Dendritic cell treated with granulocyte-macrophage colony-stimulating factor and Interleukin-4, amounts not matched to agents 40 ng/mL and 50 ng/mL, for 4 days (primary cell): ENCODE measurements around the gene CYTH4.
"Not testable (repeated sequence)": the region's sequence is repeated elsewhere in the genome, so short reads cannot be mapped to it uniquely, and the experiment has no call there.

ENCODE experiments used
- H3K27ac Mint-ChIP-seq: one replicate; pipeline ENCODE4 v1.8.0; 2022; ENCODE audit warnings: mild to moderate bottlenecking, mixed read lengths
- H3K27me3 Mint-ChIP-seq: one replicate; pipeline ENCODE4 v1.8.0; 2022; ENCODE audit warnings: mild to moderate bottlenecking, mixed read lengths
- H3K36me3 Mint-ChIP-seq: one replicate; pipeline ENCODE4 v1.8.0; 2022; ENCODE audit warnings: low read depth, mixed read lengths
- H3K4me1 Mint-ChIP-seq: one replicate; pipeline ENCODE4 v1.8.0; 2022; ENCODE audit warnings: low read depth, mixed read lengths
- H3K4me3 Mint-ChIP-seq: one replicate; pipeline ENCODE4 v1.8.0; 2022; ENCODE audit warnings: mild to moderate bottlenecking, moderate library complexity, mixed read lengths
- H3K9me3 Mint-ChIP-seq: one replicate; pipeline ENCODE4 v1.8.0; 2022; ENCODE audit warnings: mixed read lengths
- intact Hi-C: fragments of 100-400 bp; cut with micrococcal nuclease; formaldehyde crosslinking; loops from one replicate; pipeline ENCODE4 v1.15.0; 2022

The CYTH4 gene, protein sequence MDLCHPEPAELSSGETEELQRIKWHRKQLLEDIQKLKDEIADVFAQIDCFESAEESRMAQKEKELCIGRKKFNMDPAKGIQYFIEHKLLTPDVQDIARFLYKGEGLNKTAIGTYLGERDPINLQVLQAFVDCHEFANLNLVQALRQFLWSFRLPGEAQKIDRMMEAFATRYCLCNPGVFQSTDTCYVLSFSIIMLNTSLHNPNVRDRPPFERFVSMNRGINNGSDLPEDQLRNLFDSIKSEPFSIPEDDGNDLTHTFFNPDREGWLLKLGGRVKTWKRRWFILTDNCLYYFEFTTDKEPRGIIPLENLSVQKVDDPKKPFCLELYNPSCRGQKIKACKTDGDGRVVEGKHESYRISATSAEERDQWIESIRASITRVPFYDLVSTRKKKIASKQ

DNA sequence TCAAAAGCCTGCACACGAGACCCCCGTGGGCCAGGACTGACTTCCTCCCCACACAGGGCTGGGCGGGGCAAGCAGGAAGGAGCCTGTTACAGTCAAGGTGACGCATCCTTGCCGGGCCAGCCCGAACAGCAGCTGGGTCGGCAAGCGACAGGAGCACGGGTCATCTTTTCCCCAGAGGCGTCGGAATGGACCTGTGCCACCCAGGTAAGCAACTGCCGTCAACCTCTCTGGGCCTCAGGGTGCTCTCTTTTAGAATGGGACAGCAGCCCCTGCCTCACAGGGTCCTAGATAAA lies at the start of gene CYTH4:
CYTH4 (plus strand) TSS at position 124 of the 293 bp plus-strand sequence; CDS start at position 186, 62 bp downstream.
- intact Hi-C loops = no loop called here
- H3K9me3 Mint-ChIP-seq = no peaks in the 10 kb centered on the region
- H3K27ac Mint-ChIP-seq = peak within 1 kb of the TSS; percentile 93
- H3K36me3 Mint-ChIP-seq = peaks cover 54% of the 10 kb centered on the region
- peak within 1 kb of the TSS; percentile 99 for H3K4me3 Mint-ChIP-seq
- no peaks in the 10 kb centered on the region for H3K27me3 Mint-ChIP-seq
- H3K4me1 Mint-ChIP-seq = peaks cover 87% of the 10 kb centered on the region

DNA sequence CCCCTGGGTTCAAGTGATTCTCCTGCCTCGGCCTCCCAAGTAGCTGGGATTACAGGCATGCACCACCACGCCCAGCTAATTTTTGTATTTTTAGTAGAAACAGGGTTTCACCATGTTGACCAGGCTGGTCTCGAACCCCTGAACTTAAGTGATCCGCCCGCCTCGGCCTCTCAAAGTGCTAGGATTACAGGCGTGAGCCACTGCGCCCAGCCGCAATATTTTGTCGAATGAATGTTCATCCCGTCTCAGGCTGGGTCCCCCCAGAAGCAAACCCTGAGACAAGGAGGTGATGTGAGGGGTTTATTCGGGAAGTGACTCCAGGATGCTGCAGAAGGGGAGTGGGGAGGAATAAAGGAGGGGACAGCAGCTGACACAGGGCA lies 48.9 kb upstream of the CYTH4 start:
- intact Hi-C loops, H3K9me3 Mint-ChIP-seq: not testable (repeated sequence)

DNA sequence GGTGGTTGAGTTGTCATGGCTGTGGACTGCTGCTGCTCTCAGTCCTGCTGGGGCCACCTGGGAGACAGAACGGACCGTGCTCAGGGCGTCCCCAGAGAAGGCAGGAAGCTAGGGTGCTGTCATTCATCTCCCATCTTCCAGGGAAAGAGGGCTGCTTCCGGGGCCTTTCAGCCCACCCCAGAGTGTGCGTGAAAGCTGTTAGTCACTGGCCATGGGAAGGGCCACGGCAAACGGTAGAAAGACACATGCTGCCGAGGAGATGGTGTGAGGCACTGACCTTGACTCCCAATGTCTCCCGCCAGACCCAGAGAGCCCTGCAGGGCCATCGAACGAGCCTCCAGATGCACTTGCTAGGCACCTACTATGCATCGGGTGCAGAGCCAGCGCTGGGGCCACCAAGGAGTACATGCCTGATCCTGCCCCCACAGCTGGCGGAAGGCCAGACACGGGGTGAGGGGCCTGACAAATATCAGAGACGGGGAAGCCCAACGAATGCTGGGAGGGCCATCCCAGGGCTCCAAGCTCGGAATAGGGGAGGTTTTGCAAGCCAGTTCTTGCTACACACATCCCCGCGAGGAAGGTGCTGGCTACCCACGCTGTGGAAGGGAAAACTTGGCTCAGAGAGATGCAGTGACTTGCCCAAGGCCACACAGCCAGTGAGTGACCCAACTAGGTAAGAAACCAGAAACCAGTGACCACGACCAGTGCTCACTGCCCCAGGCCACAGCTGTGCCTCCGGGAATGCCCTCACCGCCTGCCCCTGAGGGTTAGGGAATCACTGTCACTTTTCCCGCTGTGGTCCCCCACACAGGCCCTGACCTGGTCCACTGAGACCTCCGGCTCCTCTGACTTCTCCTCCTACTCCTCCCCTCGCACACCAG lies 48.3 kb upstream of the CYTH4 start:
- peaks cover 93% of the 10 kb centered on the region for H3K36me3 Mint-ChIP-seq
- peak overlapping the region; percentile 12 for H3K27ac Mint-ChIP-seq
- no peaks in the 10 kb centered on the region for H3K9me3 Mint-ChIP-seq
- peaks cover 100% of the 10 kb centered on the region for H3K4me1 Mint-ChIP-seq
- H3K4me3 Mint-ChIP-seq = no peak overlapping the region
- intact Hi-C loops = no loop called here
- no peaks in the 10 kb centered on the region for H3K27me3 Mint-ChIP-seq

More for the DNA sequence above, 48.9 kb upstream of the CYTH4 start:
- not testable (repeated sequence) for H3K27ac Mint-ChIP-seq, H3K27me3 Mint-ChIP-seq, H3K4me3 Mint-ChIP-seq
- peaks cover 100% of the 10 kb centered on the region for H3K4me1 Mint-ChIP-seq
- H3K36me3 Mint-ChIP-seq = peaks cover 92% of the 10 kb centered on the region

DNA sequence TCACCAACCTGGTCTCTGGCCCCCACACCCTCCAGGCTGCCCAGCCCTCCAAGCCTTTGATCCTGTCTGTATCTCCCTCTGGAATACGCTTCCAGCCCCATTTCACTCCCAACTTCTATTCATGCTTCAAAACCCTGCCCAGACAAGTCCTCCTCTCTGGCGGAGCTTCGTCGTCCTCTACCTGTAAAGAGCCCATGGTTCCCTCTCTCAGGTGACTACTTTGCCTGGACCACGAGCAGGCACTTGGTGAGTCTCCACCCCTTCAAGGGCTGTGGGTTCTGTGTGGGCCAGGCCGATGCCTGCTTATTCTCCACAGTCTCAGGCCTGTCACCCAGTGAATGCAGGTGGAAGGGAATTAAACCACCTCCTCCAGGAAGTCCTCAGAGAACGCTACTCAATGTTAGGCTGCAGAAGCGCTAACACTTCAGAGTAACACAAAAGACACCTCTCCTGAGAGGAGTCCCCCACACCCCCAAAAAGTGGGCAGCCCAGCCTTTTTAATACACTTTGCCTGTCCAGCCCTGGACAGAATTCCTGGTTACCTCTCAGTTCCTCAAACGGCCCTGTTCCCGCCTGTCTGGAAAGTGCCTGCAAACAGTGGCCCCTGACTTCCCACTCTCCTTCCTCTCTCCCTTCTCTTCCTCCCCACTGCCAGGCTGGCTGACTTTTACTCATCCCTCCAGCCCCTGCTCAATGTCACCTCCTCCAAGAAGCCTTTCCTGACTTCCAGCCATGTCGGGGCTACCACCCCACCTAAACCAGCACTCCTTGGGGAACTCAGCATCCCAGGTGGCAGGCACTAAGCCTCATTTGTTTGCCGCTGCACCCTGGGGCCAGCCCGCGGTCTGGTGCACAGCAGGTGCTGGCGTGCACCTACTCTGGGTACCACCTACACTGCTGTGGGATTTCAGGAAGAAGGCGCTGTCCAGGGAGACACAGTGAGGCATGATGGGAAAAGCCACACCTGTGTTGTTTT lies 47.3 kb upstream of the CYTH4 start:
- intact Hi-C loops = no loop called here
- Mint-ChIP-seq H3K4me1 (peaks cover 100% of the 10 kb centered on the region), H3K27ac (peak overlapping the region; percentile 12), H3K27me3 (no peaks in the 10 kb centered on the region), H3K4me3 (no peak overlapping the region), H3K9me3 (no peaks in the 10 kb centered on the region), H3K36me3 (peaks cover 96% of the 10 kb centered on the region)

DNA sequence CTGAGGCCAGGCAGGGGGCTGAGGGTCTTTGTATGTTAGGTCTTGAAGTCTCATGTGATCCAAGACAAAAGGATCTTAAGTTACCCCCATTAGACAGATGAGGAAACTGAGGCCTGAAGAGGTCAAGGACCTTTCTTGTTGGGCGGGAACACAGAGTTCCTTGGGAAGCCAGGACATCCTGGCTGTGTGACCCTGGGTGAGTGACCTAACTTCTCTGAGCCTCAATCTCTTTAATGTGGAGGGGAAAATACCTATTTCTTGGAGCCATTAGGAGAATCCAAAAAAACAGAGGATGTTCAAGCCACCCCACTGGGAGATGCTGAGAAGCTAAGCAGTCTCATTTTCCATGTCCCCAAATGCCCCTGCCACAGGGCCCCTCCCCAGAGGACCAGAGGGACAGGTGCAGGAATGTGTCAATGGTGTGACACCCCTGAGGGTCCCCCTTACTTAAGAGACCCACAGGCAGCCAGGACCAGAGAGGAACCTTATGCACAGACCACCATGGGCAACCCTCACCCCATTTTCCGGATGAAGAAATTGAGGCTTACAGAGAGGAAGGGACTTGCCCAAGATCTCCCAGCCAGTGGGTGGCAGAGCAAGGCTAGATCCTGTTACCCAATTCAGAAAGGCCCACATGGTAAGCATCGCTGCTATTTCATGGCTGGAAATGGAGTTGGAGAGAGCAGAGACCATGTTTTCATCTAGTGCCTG lies 46.3 kb upstream of the CYTH4 start:
- intact Hi-C loops = no loop called here
- Mint-ChIP-seq H3K27me3 (no peaks in the 10 kb centered on the region), H3K4me1 (peaks cover 100% of the 10 kb centered on the region), H3K4me3 (peak overlapping the region; percentile 21), H3K27ac (peak overlapping the region; percentile 57), H3K9me3 (no peaks in the 10 kb centered on the region), H3K36me3 (peaks cover 100% of the 10 kb centered on the region)

DNA sequence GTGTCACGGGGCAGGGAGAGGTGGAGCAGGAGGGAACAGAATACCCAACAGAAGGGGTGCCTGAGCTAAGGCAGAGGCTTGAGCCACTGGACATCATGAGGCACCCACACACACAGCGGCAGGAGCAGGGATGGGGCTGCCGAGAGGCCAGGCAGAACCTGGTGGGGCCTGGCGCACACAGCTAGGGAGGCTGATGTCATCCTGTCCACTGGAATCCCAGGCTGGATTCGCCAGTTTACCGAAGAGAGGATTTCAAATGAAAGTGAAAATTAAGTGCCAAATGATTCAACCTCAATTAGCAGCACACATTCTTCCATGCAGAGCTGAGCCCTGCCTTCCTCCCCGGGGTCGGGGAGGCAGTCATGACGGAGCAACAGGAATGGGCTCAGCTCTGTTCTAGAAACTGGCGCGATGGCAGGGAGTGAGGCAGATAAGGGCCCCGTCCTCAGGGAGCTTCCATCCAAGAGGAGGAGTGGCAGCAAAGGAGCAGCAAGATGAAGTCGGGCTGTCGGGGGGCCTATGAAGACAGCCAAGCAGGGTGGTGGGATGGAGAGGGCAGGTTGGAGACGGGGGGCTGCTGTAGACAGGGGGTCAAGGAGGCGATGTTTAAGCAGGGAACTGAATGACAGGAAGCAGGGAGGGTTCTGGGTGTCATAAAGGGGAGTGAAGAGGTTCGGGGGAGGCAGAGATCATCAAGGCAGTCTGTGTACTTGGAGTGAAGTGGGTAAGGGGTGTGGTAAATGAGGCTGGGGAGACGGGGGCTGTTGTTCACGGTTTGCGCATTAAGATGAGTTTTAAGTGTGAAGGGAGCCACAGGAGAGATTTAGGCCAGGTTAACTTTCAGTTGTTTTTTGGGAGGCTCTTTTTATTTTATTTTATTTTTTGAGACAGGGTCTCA lies 44.7 kb upstream of the CYTH4 start:
- Mint-ChIP-seq H3K4me3 (no peak overlapping the region), H3K36me3 (peaks cover 91% of the 10 kb centered on the region), H3K4me1 (peaks cover 100% of the 10 kb centered on the region), H3K27me3 (no peaks in the 10 kb centered on the region), H3K27ac (peak overlapping the region; percentile 57), H3K9me3 (no peaks in the 10 kb centered on the region)
- intact Hi-C loops = no loop called here

DNA sequence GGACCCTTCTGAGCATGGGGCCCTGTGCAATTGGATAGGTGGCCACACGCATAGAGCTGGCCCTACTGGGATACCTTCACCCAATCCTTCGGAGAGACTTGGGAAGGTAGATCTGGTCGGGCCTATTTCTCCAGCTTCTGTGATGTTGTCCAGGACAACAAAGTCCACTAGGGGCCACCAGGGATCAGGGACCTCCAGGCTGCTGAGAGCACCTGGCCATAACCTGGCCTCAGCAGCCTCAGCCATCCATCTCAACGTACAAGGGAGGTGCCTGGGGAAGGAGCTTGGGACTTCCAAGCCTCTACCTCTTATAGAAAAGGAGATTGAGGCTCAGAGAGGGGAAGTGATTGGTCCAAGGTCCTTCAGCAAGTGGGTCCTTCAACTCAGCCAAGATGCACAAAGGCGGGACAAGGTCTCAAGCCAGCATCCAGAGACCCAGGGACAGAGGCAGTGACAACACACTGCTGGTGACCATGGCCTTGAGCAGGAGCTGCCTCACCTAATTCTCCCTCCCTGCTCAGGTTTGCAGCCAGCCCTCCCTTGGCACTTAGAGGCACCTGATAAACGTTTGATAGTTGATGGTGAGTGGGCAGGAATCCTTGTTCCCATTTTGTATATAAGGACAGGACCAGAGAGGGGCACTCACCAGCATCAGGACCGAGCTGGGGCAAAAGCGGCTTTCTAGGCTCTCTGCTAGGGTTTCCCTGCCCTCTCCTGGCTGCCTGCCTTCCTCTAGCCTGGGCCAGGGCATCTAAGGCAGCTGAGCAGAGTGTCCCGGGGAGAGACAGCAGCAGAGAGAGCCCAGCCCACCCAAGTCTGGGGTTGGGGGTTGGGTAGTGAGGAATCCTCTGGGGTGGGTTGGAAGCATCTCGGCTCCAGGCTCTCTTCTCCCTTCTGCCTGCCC lies 42.7 kb upstream of the CYTH4 start:
- Mint-ChIP-seq H3K27me3 (no peaks in the 10 kb centered on the region), H3K36me3 (peaks cover 79% of the 10 kb centered on the region), H3K4me1 (peaks cover 100% of the 10 kb centered on the region), H3K9me3 (no peaks in the 10 kb centered on the region), H3K4me3 (peak overlapping the region; percentile 0), H3K27ac (peak overlapping the region; percentile 57)
- intact Hi-C loops = no loop called here

DNA sequence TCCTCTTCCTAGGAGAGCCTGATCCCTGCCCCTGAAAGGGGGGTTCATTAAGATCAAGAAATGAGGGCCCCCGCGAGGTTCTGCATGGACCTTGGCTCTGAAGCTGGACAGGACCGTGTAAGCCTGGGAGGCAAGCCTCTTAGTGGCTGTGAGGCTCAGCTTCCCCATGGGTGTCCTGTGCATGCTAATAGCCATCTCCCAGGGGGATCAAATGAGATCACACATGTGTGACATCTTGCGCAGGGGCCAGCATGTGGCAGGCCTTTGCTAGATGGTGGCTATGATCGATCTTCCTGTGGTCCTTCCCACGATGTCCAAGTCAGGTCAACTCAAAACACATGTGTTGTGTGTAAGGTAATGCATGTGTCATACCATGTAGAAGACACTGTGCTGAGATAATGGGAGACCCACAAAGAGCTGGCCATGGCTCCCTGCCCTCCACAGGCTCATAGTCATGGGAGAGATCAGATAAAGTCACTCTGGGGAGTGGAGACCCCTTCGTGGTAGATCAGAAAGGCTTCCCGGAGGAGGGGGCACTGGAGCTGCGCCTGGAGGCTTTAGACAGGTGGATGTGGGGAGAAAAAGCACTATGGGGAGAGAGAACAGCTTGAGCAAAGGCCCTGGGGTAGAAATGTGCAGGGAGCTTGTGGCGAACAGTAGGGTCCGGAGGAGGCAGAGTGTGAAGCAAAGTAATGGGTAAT lies 41.9 kb upstream of the CYTH4 start:
- Mint-ChIP-seq H3K4me1 (peaks cover 100% of the 10 kb centered on the region), H3K9me3 (no peaks in the 10 kb centered on the region), H3K36me3 (peaks cover 71% of the 10 kb centered on the region), H3K27ac (no peak overlapping the region), H3K4me3 (no peak overlapping the region), H3K27me3 (no peaks in the 10 kb centered on the region)
- intact Hi-C loops = no loop called here

DNA sequence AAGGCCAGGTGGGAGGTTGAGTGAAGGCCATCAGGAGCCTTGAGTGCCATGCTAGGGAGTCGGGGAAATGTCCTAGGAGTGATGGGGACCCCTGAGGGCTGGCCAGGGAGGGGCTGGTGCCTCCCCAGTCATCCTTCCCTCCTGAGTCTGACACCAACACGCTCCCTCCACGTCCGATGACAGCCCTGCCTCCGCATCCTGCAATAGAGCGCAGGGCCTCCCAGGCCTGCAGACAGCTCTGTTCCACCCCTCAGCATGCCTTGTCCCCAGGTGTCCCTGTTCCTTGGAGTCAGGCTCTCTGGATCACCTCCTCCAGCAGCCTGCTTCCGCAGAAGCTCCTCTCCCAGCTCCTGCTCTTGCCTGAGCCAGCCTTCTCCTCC lies 41.4 kb upstream of the CYTH4 start:
- peak overlapping the region; percentile 87 for H3K4me3 Mint-ChIP-seq
- H3K4me1 Mint-ChIP-seq = peaks cover 99% of the 10 kb centered on the region
- peaks cover 66% of the 10 kb centered on the region for H3K36me3 Mint-ChIP-seq
- no peaks in the 10 kb centered on the region for H3K27me3 Mint-ChIP-seq
- no peaks in the 10 kb centered on the region for H3K9me3 Mint-ChIP-seq
- intact Hi-C loops = no loop called here
- peak overlapping the region; percentile 75 for H3K27ac Mint-ChIP-seq

DNA sequence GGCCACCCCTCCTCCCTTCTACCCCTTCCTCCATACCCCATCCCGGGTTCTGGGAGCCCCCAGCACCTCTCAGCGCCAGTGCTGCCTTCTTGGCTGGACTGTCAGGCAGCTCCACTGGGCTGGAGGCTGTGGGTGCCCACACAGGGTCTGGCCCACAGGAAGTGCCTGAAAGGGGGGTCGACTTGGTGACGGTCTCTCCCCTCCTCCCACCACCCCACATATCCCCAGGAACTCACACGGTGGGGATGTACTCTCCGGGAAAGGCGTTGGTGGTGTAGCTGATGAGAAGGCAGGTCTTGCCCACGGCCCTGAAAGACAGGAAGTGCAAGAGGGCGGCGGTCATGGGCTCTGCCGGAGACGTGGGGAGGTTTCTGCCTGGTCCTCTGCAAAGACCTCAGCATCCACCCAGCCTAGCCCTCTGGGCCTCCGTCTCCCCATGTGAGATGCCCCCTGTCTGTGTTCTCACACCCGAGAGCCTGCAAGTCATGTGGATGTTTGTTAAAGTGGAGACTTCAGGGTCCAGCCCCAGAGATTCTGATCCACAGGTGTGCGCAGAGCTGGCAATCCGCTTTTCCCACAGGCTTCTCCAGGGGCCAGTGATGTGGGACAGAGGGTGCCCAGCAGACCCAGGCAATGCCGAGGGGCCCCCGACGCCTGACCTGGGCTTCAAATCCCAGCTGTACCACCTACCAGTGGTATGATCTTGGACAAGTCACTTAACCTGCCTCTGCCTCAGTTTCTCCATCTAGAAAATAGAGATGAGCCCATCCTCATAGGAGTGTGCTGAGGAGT lies 40.8 kb upstream of the CYTH4 start:
- Mint-ChIP-seq H3K27me3 (no peaks in the 10 kb centered on the region), H3K9me3 (no peaks in the 10 kb centered on the region), H3K4me1 (peaks cover 92% of the 10 kb centered on the region), H3K4me3 (peak overlapping the region; percentile 87), H3K36me3 (peaks cover 59% of the 10 kb centered on the region), H3K27ac (peak overlapping the region; percentile 75)
- intact Hi-C loops = no loop called here
